Measurements from ENCODE around the gene ABCB8. TPM values are rescaled to one million over a fixed set of nuclear protein-coding genes. Genes with fewer than 3 reads are reported as not detected.

Gene ABCB8
- total RNA-seq, 2 donors from 2014 or later: 35.9 to 37.2 TPM

DNA sequence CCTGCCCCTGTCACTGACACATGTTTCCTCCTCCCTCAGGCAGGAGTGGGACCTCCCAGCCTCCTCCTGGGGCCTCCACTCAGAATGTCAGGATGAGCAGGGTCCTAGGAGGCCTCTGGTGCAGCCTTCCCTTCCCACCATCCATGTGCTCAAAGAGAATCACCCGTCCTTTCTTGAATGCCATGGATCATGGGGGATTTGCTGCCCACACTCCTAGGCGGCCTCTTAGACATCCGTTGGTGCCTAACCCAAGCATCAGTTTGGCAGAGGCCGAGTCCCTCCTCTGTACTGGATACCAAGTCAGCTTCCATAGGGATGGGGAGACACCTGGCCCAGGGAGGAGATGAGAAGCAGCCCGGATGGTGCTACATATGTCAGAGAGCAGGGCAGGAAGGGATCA lies 30.4 kb upstream of the ABCB8 start:
- WGBS, 2 experiments (ENCODE audit: insufficient coverage in 1 of 2, insufficient read length in 1 of 2): 91 to 100% methylated on average over 2 to 5 of the region's 5 CpGs
- DNase-seq: peak; percentile 31

DNA sequence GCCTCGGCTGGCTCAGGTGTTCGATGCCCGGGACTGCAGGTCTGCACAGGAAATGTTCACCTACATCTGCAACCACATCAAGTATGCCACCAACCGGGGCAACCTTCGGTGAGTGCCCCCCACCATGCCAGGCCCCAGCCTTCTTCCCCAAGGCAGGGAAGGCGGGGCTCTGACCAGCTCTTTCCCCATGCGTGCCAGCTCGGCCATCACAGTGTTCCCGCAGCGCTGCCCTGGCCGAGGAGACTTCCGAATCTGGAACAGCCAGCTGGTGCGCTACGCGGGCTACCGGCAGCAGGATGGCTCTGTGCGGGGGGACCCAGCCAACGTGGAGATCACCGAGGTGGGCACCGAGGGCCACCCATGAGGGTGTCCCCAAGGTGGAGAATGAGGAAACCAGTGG lies 29.9 kb upstream of the ABCB8 start:
- Histone ChIP-seq H3K9me3 (ENCODE audit: control insufficient read depth, low read length) (no peaks in the 10 kb centered on the region), H3K4me1 (ENCODE audit: control insufficient read depth, insufficient read depth, low read length) (peaks cover 6% of the 10 kb centered on the region), H3K27me3 (ENCODE audit: control insufficient read depth, insufficient read depth, low read length, poor library complexity, severe bottlenecking) (no peaks in the 10 kb centered on the region), H3K36me3 (ENCODE audit: control insufficient read depth, insufficient read depth, low read length) (no peaks in the 10 kb centered on the region), H3K4me3 (ENCODE audit: low read length) (no peak overlapping the region), H3K27ac (ENCODE audit: low read depth, low read length) (no peak overlapping the region), H3K9ac (ENCODE audit: extremely low read depth, low read length, poor library complexity, severe bottlenecking) (no peak overlapping the region)
- 93 to 97% methylated on average over 13 to 20 of the region's 20 CpGs for WGBS, 2 experiments (ENCODE audit: insufficient coverage in 1 of 2, insufficient read length in 1 of 2)
- no peak overlapping the region for H3K27ac Mint-ChIP-seq
- no peak overlapping the region for H3K4me3 Mint-ChIP-seq
- no peaks in the 10 kb centered on the region for H3K9me3 Mint-ChIP-seq
- TF ChIP-seq, protein P1, sequence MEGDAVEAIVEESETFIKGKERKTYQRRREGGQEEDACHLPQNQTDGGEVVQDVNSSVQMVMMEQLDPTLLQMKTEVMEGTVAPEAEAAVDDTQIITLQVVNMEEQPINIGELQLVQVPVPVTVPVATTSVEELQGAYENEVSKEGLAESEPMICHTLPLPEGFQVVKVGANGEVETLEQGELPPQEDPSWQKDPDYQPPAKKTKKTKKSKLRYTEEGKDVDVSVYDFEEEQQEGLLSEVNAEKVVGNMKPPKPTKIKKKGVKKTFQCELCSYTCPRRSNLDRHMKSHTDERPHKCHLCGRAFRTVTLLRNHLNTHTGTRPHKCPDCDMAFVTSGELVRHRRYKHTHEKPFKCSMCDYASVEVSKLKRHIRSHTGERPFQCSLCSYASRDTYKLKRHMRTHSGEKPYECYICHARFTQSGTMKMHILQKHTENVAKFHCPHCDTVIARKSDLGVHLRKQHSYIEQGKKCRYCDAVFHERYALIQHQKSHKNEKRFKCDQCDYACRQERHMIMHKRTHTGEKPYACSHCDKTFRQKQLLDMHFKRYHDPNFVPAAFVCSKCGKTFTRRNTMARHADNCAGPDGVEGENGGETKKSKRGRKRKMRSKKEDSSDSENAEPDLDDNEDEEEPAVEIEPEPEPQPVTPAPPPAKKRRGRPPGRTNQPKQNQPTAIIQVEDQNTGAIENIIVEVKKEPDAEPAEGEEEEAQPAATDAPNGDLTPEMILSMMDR (conservative IDR thresholded peaks at IDR 0.05): no peak
- no peaks in the 10 kb centered on the region for H3K4me1 Mint-ChIP-seq
- DNase-seq: no peak
- peaks cover 3% of the 10 kb centered on the region for H3K27me3 Mint-ChIP-seq (ENCODE audit: insufficient read depth)
- no peaks in the 10 kb centered on the region for H3K36me3 Mint-ChIP-seq (ENCODE audit: low read depth)

More for the DNA sequence above, 30.4 kb upstream of the ABCB8 start:
- H3K4me3 ChIP-seq (ENCODE audit: low read length): no peak overlapping the region
- no peak overlapping the region for H3K9ac ChIP-seq (ENCODE audit: extremely low read depth, low read length, poor library complexity, severe bottlenecking)
- H3K4me1 ChIP-seq (ENCODE audit: control insufficient read depth, insufficient read depth, low read length): peaks cover 6% of the 10 kb centered on the region
- no peak overlapping the region for H3K27ac ChIP-seq (ENCODE audit: low read depth, low read length)
- no peaks in the 10 kb centered on the region for H3K9me3 ChIP-seq (ENCODE audit: control insufficient read depth, low read length)
- no peaks in the 10 kb centered on the region for H3K4me1 Mint-ChIP-seq
- no peaks in the 10 kb centered on the region for H3K36me3 Mint-ChIP-seq (ENCODE audit: low read depth)
- H3K27me3 Mint-ChIP-seq (ENCODE audit: insufficient read depth): peaks cover 3% of the 10 kb centered on the region
- no peaks in the 10 kb centered on the region for H3K27me3 ChIP-seq (ENCODE audit: control insufficient read depth, insufficient read depth, low read length, poor library complexity, severe bottlenecking)
- no peaks in the 10 kb centered on the region for H3K36me3 ChIP-seq (ENCODE audit: control insufficient read depth, insufficient read depth, low read length)
- TF ChIP-seq, protein P1 (conservative IDR thresholded peaks at IDR 0.05): no peak
- H3K27ac Mint-ChIP-seq: no peak overlapping the region
- no peaks in the 10 kb centered on the region for H3K9me3 Mint-ChIP-seq
- no peak overlapping the region for H3K4me3 Mint-ChIP-seq

DNA sequence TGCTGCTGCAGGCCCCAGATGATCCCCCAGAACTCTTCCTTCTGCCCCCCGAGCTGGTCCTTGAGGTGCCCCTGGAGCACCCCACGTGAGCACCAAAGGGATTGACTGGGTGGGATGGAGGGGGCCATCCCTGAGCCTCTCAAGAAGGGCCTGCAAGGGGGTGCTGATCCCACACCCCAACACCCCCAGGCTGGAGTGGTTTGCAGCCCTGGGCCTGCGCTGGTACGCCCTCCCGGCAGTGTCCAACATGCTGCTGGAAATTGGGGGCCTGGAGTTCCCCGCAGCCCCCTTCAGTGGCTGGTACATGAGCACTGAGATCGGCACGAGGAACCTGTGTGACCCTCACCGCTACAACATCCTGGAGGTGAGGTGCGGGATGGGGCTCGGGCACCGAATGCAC lies 29.2 kb upstream of the ABCB8 start:
- no peak overlapping the region for H3K4me3 Mint-ChIP-seq
- TF ChIP-seq, protein P1 (conservative IDR thresholded peaks at IDR 0.05): no peak
- H3K36me3 ChIP-seq (ENCODE audit: control insufficient read depth, insufficient read depth, low read length): no peaks in the 10 kb centered on the region
- H3K4me3 ChIP-seq (ENCODE audit: low read length): no peak overlapping the region
- H3K27ac ChIP-seq (ENCODE audit: low read depth, low read length): no peak overlapping the region
- no peaks in the 10 kb centered on the region for H3K27me3 ChIP-seq (ENCODE audit: control insufficient read depth, insufficient read depth, low read length, poor library complexity, severe bottlenecking)
- no peaks in the 10 kb centered on the region for H3K4me1 Mint-ChIP-seq
- no peaks in the 10 kb centered on the region for H3K9me3 ChIP-seq (ENCODE audit: control insufficient read depth, low read length)
- no peaks in the 10 kb centered on the region for H3K36me3 Mint-ChIP-seq (ENCODE audit: low read depth)
- no peak overlapping the region for H3K9ac ChIP-seq (ENCODE audit: extremely low read depth, low read length, poor library complexity, severe bottlenecking)
- 94% methylated on average over 8 to 12 of the region's 12 CpGs for WGBS, 2 experiments (ENCODE audit: insufficient coverage in 1 of 2, insufficient read length in 1 of 2)
- DNase-seq: no peak
- H3K4me1 ChIP-seq (ENCODE audit: control insufficient read depth, insufficient read depth, low read length): peaks cover 6% of the 10 kb centered on the region
- no peaks in the 10 kb centered on the region for H3K9me3 Mint-ChIP-seq
- H3K27me3 Mint-ChIP-seq (ENCODE audit: insufficient read depth): peaks cover 3% of the 10 kb centered on the region
- H3K27ac Mint-ChIP-seq: no peak overlapping the region
